ENCODE results near the gene OPRM1.

- TF ChIP-seq CTCF (IDR thresholded peaks at IDR 0.05) (no peak), POLR2AphosphoS5 (IDR thresholded peaks at IDR 0.05) (no peak)
Observed at GRCh38 chr6:154218787-154219186, 179.7 kb downstream of the OPRM1 start.

All from breast epithelium (tissue), 3 donors.